HG02623 (cell line): ENCODE results near the gene NUDT7.
A peak's percentile ranks its signal among the peaks of the same experiment; 100 is the strongest.

ENCODE experiments used
- ATAC-seq: cut with Tn5 transposase; IDR thresholded peaks from one replicate; pipeline ENCODE4 v1.9.1; 2021; ENCODE audit warnings: moderate library complexity; ENCODE audit not compliant: unreplicated experiment

The NUDT7 gene

GRCh38 chr16:77723108-77723514 is 797 bp downstream of the NUDT7 start:
- peak; percentile 2 for ATAC-seq

- ATAC-seq: no peak
These were observed 1.9 kb downstream of the NUDT7 start for GRCh38 chr16:77724174-77724573.

GRCh38 chr16:77729951-77730350 is 7.6 kb downstream of the NUDT7 start:
- ATAC-seq: no peak

DNA sequence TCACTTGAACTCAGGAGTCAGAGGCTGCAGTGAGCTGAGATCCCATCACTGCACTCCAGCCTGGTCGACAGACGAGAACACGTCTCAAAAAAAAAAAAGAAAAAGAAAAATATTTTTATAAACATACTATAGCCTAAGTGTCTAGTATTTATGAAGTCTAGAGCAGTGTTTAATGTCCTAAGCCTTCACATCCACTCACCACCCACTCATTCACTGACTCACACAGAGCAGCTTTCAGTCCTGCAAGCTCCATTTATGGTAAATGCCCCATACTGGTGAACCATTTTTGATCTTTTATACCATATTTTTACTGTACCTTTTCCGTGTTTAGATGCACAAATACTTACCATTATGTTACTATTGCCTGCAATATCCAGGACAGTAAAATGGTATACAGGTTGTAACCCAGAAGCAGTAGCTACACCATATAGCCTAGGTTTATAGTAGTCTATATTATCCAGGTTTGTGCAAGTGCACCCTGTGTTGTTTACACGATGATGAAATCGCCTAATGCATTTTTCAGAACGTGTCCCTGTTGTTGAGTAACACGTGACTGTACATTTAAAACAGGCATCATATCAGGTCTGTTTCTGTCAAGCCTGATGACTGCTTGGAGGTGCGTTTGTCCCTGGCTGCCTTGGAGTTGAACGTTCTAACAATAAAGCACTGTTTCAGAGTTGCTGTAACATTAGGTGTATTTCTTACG is 10.1 kb downstream of the NUDT7 start:
- no peak for ATAC-seq

DNA sequence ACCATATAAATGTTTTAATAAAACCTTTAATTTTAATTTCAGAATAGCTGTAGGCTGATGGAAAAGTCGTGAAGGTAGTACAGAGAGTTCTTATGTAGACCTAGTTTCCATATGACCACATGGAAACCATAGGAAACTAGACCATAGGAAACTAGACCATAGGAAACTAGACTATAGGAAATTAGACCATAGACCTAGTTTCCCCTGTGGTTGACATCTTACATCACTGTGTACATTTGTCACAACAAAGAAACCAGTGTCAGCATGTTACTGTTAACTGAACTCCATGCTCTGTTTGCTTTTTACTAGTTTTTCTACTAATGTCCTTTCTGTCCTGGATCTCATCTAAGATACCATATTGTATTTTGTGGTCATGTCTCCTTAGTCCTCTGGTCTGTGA is 14.6 kb downstream of the NUDT7 start:
- no peak for ATAC-seq

GRCh38 chr16:77738706-77739558 is 16.6 kb downstream of the NUDT7 start:
- no peak for ATAC-seq

DNA sequence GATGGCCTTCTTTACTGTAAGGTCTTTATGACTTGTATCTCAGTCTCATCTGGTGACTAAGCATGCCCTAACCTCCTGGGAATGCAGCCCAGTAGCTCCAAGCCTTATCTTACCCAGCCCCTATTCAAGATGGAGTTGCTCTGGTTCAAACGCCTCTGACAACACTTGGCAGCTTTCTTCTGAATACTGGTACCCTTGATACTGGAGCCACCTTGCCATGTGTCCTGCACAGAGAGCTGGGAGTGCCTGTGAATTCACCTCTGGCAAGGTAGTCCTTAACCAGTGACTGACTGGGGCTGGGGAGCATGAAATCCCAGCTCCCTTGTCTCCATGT is 17.2 kb downstream of the NUDT7 start:
- no peak for ATAC-seq

DNA sequence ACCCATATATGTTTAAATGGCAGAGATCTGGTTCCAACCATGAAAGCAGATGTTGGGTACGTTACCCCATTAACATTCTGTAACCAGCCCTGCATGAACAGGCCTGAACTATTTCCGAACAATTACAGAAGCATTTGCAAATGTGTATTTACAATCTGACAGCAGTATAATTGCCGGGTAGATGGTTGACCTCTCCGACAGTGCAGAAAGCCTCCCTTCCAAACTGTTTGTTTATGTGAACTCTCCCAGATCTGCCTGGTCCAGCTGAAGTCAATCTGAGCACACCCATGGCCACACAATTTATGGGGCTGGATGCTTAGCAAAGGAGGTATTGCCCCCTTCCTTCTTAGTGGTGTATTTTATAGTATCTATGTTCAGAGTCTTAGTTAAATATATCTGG is 21.8 kb downstream of the NUDT7 start:
- no peak for ATAC-seq

- ATAC-seq: no peak
These were observed 23.7 kb downstream of the NUDT7 start for GRCh38 chr16:77745972-77746371.

DNA sequence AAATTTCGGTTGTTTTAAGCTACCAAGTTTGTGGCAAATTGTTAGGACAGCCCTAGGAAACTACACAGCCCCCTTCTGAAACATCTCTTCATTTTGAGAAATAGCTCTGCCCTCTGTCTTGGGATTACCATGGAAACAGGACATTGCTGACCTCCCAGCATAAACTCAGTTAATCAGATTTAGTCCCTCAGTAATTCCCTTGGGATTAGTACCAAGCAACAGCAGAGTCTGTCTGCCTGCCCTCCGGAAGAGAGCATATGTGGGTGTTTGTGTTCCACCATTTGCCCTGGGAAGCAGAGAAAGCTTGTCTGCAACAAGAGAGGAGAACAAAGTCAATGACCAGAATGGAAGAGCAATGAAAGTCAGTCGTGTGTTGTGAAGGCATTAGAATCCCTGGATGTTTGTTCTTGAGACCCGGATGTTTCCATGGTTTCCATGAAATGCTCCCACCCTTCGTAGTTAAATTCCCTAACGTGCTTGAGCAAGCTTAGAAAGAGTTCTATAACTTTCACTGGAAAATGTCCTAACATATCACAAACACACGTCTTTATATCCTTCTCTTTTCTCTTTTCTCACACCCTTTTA is 26.2 kb downstream of the NUDT7 start:
- no peak for ATAC-seq

DNA sequence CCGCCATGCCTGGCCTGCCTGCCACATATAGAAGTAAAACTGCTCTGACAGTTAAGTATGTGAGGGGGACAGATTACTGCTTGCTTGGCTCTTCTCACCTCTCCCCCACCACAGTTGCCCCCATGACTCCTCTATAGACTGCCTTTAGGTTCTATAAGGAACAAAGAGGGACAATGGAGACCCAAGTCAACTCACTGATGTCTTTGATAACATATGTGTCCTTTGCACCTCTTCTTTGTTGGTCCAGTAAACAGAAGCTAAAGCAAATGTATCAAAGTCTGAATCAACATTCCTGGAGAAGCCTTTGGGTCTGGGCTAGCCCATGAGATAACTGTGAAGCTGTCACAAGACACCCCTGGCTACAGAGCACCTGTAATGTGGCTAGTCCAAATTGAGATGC is 27.1 kb downstream of the NUDT7 start:
- ATAC-seq: no peak

DNA sequence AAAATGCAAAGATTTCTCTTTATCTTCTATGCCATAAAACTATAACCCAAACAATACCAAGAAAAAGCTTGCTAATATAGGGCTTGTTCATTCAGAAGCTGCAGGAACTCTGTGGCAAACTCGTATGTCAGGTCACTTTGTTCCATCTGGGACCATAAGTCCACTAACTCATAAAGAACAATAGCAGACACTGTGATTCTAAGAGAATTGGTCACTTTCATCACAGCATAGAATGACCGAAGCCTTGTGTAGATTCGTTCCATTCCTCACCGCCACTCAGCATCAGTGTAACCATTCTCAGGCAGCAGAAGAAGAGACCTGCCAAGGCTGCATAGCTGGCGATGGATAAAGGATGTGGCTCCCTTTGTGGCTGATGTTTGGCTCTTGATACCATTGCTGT is 35.7 kb downstream of the NUDT7 start:
- no peak for ATAC-seq

DNA sequence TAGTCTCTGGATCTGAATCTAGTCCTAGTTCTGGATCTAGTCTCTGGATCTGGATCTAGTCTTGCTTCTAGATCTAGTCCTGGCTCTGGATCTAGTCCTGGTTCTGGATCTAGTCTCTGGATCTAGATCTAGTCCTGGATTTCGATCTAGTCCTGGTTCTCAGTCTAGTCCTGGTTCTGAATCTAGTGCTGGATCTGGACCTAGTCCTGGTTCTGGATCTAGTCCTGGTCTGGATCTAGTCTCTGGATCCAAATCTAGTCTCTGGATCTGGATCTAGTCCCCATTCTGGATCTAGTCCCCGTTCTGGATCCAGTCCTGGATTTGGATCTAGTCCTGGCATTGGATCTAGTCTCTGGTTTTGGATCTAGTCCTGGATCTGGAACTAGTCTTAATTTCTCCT is 36.2 kb downstream of the NUDT7 start:
- no peak for ATAC-seq

- no peak for ATAC-seq
These were observed 36.9 kb downstream of the NUDT7 start for GRCh38 chr16:77759201-77759600.

DNA sequence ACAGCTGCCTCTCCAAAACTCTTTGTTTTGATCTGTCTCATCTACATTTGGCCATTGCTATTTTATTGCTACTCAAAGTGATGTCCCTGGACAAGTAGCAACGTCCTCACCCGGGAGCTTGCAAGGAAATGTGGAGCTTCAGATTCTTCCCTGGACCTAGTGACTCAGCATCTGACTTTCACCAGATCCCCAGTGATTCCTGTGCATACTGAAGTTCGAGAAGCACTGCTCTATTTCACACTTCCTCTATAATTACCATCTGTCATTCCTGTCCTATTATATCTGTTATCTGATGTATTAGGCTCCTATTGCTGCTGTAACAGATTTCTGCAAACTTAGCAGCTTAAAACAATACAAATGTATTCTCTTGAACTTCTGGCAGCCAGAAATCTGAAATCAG is 37.5 kb downstream of the NUDT7 start:
- no peak for ATAC-seq

DNA sequence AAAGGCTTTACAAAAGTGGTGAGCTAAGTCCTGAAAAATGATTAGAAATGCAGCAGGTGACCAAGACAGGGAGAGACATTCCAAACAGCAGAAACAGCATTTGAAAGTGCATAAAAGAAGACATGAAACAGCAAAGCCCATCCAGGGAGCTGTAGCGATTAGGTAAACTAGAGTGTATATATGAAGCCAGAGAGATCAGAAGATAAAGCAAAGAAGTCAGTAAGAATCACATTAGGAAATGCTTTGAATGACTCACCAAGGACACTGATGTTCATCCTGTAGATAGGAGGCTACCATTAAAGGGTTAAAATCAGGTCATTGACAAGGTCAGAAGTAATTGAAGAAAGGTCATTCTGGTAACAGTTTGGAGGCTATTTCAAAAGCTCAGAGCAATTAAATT is 38.5 kb downstream of the NUDT7 start:
- ATAC-seq: no peak

DNA sequence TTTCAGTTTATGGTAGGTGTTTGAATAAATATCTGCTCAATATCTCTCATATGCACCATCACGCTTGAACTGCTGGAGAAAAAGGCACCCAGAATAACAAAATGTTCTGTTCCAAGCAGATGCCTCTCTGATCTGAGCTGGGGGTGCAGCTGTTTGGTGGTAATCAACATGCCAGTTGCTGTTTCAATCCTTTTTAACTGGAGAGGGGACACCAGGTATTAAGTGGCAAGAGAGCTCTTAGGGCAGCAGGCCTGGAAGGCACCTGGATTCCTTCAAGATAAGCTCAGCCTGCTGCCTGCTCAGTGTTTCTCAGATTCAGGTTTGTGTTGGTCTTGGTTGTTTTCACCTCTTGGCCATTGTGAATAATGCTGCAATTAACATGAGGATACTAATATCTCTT is 38.9 kb downstream of the NUDT7 start:
- ATAC-seq: no peak

DNA sequence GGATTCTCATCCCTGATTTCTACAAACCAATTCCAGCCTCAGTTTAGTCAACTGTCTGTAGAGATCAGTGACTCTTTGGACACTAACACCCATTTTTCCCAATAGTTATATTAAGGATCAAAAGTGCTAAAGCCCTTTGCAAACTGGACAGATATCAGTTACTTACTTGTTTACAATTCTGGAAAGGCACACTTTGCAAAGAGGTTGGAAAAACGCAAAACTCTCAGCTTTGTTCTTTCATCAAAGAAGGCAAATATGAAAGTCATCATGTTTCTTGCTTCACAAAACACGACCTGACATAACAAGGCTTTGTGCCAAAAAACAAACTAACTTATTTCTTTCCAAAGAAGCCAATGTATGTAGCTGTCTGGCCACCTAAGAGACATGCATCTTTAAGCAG is 39.9 kb downstream of the NUDT7 start:
- no peak for ATAC-seq

DNA sequence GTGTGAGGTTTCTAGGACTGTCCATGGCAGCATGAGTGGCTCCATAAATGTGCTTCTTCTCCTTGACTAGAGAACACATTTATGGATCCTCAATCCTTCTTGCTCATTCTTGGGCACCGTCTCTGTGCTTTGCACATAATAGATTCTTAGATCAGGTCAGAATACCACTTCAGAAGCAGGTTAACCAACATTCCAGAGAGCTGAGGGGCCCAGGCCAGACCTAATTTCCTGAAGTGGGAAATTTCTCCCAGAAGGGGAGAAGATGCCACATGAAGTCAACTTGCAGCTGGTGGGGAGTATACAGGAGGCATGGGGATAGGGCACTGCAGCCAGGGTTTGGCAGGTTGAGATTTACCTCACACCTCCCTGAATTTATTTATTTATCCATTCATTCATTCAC is 41.7 kb downstream of the NUDT7 start:
- ATAC-seq: no peak

DNA sequence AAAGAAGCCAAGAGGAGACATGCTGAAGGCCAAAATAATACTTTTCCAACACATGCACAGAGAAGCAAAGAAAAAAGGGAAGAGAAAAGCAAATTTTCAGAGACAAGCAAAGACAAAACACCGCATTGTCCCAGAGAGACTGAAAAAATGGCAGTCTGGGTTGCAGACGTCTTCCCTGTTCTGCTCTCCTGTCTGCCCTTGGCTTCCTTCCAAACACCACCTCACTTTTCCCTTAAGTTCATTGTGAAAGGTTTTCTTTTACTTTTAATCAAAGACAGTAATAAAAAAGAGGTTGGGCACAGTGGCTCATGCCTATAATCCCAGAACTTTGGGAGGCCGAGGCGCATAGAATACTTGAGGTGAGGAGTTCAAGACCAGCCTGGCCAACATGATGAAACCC is 44.9 kb downstream of the NUDT7 start:
- ATAC-seq: no peak

GRCh38 chr16:77767826-77768225 is 45.5 kb downstream of the NUDT7 start:
- no peak for ATAC-seq
